H1 (cell line): ENCODE results near the gene HECTD3. TPM values are rescaled to one million over a fixed set of nuclear protein-coding genes. Genes with fewer than 3 reads are reported as not detected.
A peak's percentile ranks its signal among the peaks of the same experiment; 100 is the strongest.

Source experiments
- CHD1 ChIP-seq: IDR thresholded peaks from 2 replicates; pipeline ENCODE4 v1.6.1; 2012; ENCODE audit warnings: low read depth, low read length, improper control_type of control experiment
- CHD2 ChIP-seq: IDR thresholded peaks from 2 replicates; pipeline ENCODE4 v1.6.1; 2012; ENCODE audit warnings: low read length, improper control_type of control experiment
- CREB1 ChIP-seq: IDR thresholded peaks from 2 replicates; pipeline ENCODE4 v1.6.1; 2012; ENCODE audit warnings: inconsistent platforms
- CTBP2 ChIP-seq: IDR thresholded peaks from 2 replicates; pipeline ENCODE4 v1.7.0; 2011; ENCODE audit warnings: borderline replicate concordance, mild to moderate bottlenecking, moderate library complexity, mixed read lengths, low read length; ENCODE audit not compliant: insufficient read depth, insufficient read length
- GABPA ChIP-seq: IDR thresholded peaks from 2 replicates; pipeline ENCODE4 v1.6.1; 2011; ENCODE audit warnings: mild to moderate bottlenecking, low read length, moderate library complexity, borderline replicate concordance; ENCODE audit not compliant: insufficient read depth
- GTF2F1 ChIP-seq: IDR thresholded peaks from 2 replicates; pipeline ENCODE4 v1.6.1; 2012; ENCODE audit warnings: low read depth, low read length, improper control_type of control experiment, borderline replicate concordance
- HDAC2 ChIP-seq, 2 experiments: fragments of 300-600 bp in 1 of 2; sonication (generic) in 1 of 2; IDR thresholded peaks; 2 replicates each; pipeline ENCODE4 v1.6.1; 2011 to 2012; ENCODE audit warnings: low read depth in 2 of 2, low read length in 2 of 2, mild to moderate bottlenecking in 2 of 2, moderate library complexity in 2 of 2, borderline replicate concordance in 1 of 2, inconsistent platforms in 1 of 2
- JUND ChIP-seq: IDR thresholded peaks from 2 replicates; pipeline ENCODE4 v1.6.1; 2011; ENCODE audit warnings: mild to moderate bottlenecking, improper control_type of control experiment, low read length
- KDM1A ChIP-seq: fragments of 200-600, 300-600 bp; sonication (generic); IDR thresholded peaks from 2 replicates; pipeline ENCODE4 v1.7.1; 2016; ENCODE audit warnings: mild to moderate bottlenecking, low read length, borderline replicate concordance
- KDM4A ChIP-seq: IDR thresholded peaks from one replicate; pipeline ENCODE4 v1.7.1; 2012; ENCODE audit warnings: low read depth, mild to moderate bottlenecking, moderate library complexity, low read length, inconsistent platforms; ENCODE audit not compliant: severe bottlenecking
- MAFK ChIP-seq: IDR thresholded peaks from 2 replicates; pipeline ENCODE4 v1.6.1; 2012; ENCODE audit warnings: low read depth, mild to moderate bottlenecking, improper control_type of control experiment, low read length
- NRF1 ChIP-seq: IDR thresholded peaks from 2 replicates; pipeline ENCODE4 v1.6.1; 2011; ENCODE audit warnings: mild to moderate bottlenecking, low read depth, low read length, improper control_type of control experiment
- PHF8 ChIP-seq: fragments of 200-600 bp; sonication (generic); conservative IDR thresholded peaks from 2 replicates; pipeline ENCODE4 v1.7.1; 2012; ENCODE audit warnings: low read depth, mild to moderate bottlenecking, inconsistent platforms, low read length, moderate library complexity
- RAD21 ChIP-seq, 2 experiments: IDR thresholded peaks in 1 of 2; conservative IDR thresholded peaks in 1 of 2; 2 replicates each; pipeline ENCODE4 v1.6.1; 2011; ENCODE audit warnings: low read depth in 2 of 2, low read length in 2 of 2, improper control_type of control experiment in 1 of 2, inconsistent platforms in 1 of 2, mild to moderate bottlenecking in 1 of 2, moderate library complexity in 1 of 2
- RXRA ChIP-seq: IDR thresholded peaks from 2 replicates; pipeline ENCODE4 v1.6.1; 2011; ENCODE audit warnings: low read depth, mild to moderate bottlenecking, low read length, moderate library complexity; ENCODE audit not compliant: insufficient read depth
- SIN3A ChIP-seq, 2 experiments: IDR thresholded peaks in 1 of 2; conservative IDR thresholded peaks in 1 of 2; 2 replicates each; pipeline ENCODE4 v1.6.1; 2011 to 2012; ENCODE audit warnings: low read length in 2 of 2, improper control_type of control experiment in 1 of 2, low read depth in 1 of 2, mild to moderate bottlenecking in 1 of 2
- SIRT6 ChIP-seq: IDR thresholded peaks from one replicate; pipeline ENCODE4 v1.7.1; 2012; ENCODE audit warnings: low read length, inconsistent platforms
- TEAD4 ChIP-seq: IDR thresholded peaks from 2 replicates; pipeline ENCODE4 v1.6.1; 2012; ENCODE audit warnings: low read depth, low read length, inconsistent platforms, mixed read lengths
- polyA plus RNA-seq, 7 experiments: library from polyadenylated mRNA; depleted of rRNA in 3 of 7; stranded (reverse) in 5 of 7; unstranded in 2 of 7; fragments of >200 nt in 5 of 7; fragments of 200-250 nt in 2 of 7; gene quantifications; 1 replicate in 5 of 7; 2 replicates in 1 of 7; 4 replicates in 1 of 7; pipeline versions ENCODE4 v1.2.1 to v1.2.3, GENCODE V29; 2011 to 2013; ENCODE audit warnings: missing spikeins in 2 of 7, mixed read lengths in 2 of 7
- total RNA-seq: library from RNA; stranded (reverse); fragmentation: NEBNext Ultra II Directional; extraction: Animal tissue kit (Norgen Biotek cat#: 25700); gene quantifications from 2 replicates; pipeline ENCODE4 v1.2.1, GENCODE V29; 2021
- TF ChIP-seq, protein P1 (sequence below), 3 experiments: IDR thresholded peaks; 1 replicate in 2 of 3; 2 replicates in 1 of 3; pipeline versions ENCODE4 v1.5.1 to v1.6.1; 2011; ENCODE audit warnings: low read length in 3 of 3, mild to moderate bottlenecking in 3 of 3, inconsistent platforms in 2 of 3, low read depth in 1 of 3, moderate library complexity in 1 of 3; ENCODE audit not compliant: insufficient read depth in 1 of 3; ENCODE audit errors: control extremely low read depth in 1 of 3
- TF ChIP-seq, protein P2 (sequence below): IDR thresholded peaks from 2 replicates; pipeline ENCODE4 v1.6.1; 2012; ENCODE audit warnings: inconsistent platforms

Gene HECTD3
- total and polyA plus RNA-seq, 2 of the 8 experiments (the other 6 are each of a cell fraction or from before 2014, with no cell fraction given) = 32.9 to 52.7 TPM

DNA sequence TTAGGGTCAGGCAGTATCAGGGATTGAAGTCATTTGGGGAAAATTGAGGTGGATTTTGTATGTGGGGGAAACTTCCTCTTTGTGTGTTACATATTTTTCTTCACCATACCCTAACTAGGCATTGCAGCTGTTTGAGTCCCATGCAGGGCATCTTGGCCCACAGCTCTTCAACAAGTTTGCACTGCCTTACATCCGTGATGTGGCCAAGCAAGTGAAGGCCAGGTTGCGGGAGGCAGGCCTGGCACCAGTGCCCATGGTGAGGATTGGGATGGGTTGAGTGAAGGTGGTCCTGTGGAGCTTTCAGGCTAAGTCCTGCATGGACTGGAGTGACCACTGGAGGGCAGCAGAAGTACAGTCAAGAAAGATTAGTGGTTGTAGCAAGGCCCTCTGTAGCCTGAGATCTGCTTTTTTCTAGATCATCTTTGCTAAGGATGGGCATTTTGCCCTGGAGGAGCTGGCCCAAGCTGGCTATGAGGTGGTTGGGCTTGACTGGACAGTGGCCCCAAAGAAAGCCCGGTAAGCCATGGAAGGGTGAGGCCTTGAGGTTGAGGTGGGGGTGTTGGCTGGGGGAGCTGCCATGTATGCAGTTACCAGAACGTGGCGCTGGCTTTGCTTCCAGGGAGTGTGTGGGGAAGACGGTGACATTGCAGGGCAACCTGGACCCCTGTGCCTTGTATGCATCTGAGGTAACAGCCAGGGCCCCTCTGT is 3.4 kb upstream of the HECTD3 start (continued):
- TF ChIP-seq RAD21 (IDR thresholded peaks at IDR 0.05 in 1 of 2, conservative IDR thresholded peaks at IDR 0.05 in 1 of 2; ENCODE audit: low read depth in 2 of 2, low read length in 2 of 2) (peak; percentile 95 to 96), JUND (no peak), TEAD4 (no peak), KDM4A (no peak), GTF2F1 (no peak), CTBP2 (no peak), SIRT6 (no peak), GABPA (no peak), CREB1 (no peak), RXRA (no peak), HDAC2 (IDR thresholded peaks at IDR 0.05; ENCODE audit: borderline replicate concordance in 1 of 2, low read depth in 2 of 2, low read length in 2 of 2) (no peak), NRF1 (no peak), CHD2 (no peak), SIN3A (conservative IDR thresholded peaks at IDR 0.05 in 1 of 2, IDR thresholded peaks at IDR 0.05 in 1 of 2; ENCODE audit: low read depth in 1 of 2, low read length in 2 of 2) (0 out of 4 replicates have a peak, but pooled peaks of 1 of the 2 experiments have one; percentile 31), CHD1 (no peak), KDM1A (no peak), MAFK (no peak), PHF8 (no peak)
- TF ChIP-seq, protein P1, sequence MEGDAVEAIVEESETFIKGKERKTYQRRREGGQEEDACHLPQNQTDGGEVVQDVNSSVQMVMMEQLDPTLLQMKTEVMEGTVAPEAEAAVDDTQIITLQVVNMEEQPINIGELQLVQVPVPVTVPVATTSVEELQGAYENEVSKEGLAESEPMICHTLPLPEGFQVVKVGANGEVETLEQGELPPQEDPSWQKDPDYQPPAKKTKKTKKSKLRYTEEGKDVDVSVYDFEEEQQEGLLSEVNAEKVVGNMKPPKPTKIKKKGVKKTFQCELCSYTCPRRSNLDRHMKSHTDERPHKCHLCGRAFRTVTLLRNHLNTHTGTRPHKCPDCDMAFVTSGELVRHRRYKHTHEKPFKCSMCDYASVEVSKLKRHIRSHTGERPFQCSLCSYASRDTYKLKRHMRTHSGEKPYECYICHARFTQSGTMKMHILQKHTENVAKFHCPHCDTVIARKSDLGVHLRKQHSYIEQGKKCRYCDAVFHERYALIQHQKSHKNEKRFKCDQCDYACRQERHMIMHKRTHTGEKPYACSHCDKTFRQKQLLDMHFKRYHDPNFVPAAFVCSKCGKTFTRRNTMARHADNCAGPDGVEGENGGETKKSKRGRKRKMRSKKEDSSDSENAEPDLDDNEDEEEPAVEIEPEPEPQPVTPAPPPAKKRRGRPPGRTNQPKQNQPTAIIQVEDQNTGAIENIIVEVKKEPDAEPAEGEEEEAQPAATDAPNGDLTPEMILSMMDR (IDR thresholded peaks at IDR 0.05; ENCODE audit: control extremely low read depth in 1 of 3, insufficient read depth in 1 of 3, low read depth in 1 of 3, low read length in 3 of 3) = peak; percentile 78 to 95 (median 86)
- TF ChIP-seq, protein P2, sequence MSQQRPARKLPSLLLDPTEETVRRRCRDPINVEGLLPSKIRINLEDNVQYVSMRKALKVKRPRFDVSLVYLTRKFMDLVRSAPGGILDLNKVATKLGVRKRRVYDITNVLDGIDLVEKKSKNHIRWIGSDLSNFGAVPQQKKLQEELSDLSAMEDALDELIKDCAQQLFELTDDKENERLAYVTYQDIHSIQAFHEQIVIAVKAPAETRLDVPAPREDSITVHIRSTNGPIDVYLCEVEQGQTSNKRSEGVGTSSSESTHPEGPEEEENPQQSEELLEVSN = no peak
